Stimulated activated CD4-positive, alpha-beta T cell treated with anti-CD3 and anti-CD28 coated beads, Interleukin-1b, Interleukin-23, amount 100 ng/mL, for 4 hours (primary cell): ENCODE measurements around the gene OTUD7B.

Experiments
- DNase-seq, 2 donors: peaks; one replicate each; pipeline ENCODE4 v3.0.0-alpha.2; 2020; ENCODE audit warnings: low read depth in 2 of 2

Gene OTUD7B

GRCh38 chr1:149917571-149918144, 92.9 kb downstream of the OTUD7B start, which contains the start of gene SV2A:
TSS of gene SV2A (minus strand) at chr1:149917844. CDS start at chr1:149913840, 4,004 bp downstream.
- DNase-seq = peak; percentile 15 to 40

DNA sequence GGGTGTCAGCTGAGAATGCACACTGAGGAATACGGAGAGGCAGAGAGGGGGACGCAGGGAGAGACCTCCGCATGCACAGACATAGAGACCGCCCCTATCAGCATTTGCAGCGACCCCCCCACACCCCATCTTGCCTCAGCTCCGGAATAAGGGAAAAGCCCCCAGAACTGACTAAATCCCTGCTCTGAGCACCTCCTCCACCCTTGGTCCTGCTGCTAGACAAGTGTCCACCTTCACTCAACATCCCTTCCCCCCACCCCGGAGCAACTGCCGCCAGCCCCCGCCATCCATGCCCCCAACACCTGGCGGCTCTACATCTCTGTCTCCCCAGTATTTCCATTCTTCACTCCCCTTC, 93.7 kb downstream of the OTUD7B start:
- no peak for DNase-seq

DNA sequence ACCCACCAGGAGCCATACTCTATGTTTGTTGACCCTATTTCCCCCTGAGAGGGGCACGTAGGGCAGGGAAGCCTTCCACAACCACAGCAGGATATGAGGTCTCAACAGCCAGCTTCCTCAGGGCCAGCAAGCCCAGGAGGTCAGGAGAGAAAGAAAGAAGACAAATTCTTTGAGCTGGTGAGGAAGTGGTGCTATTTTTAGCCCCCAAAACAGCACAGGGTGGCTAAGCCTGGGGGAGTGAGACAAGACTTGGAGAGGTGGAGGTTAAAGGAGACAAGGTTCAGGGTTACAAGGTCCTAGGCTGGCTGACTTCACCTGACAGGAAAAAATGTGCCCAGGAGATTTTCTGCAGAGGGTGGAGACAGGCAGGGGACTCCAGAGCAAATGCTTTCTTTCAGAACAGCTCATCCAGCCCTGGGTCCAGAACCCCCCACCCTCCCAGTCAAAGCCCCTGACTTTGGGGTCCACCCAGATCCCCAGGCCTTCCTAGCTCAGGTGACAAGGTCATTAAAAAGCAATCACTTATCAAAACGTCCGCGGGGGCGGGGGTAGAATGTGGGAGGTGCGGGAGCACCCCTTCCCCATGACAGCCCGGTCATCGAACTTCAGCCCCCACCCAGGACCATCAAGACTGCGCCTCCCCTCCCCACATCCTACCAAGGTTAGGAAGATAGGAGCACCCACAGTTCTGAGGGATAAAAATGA, 94.2 kb downstream of the OTUD7B start:
- DNase-seq = no peak

DNA sequence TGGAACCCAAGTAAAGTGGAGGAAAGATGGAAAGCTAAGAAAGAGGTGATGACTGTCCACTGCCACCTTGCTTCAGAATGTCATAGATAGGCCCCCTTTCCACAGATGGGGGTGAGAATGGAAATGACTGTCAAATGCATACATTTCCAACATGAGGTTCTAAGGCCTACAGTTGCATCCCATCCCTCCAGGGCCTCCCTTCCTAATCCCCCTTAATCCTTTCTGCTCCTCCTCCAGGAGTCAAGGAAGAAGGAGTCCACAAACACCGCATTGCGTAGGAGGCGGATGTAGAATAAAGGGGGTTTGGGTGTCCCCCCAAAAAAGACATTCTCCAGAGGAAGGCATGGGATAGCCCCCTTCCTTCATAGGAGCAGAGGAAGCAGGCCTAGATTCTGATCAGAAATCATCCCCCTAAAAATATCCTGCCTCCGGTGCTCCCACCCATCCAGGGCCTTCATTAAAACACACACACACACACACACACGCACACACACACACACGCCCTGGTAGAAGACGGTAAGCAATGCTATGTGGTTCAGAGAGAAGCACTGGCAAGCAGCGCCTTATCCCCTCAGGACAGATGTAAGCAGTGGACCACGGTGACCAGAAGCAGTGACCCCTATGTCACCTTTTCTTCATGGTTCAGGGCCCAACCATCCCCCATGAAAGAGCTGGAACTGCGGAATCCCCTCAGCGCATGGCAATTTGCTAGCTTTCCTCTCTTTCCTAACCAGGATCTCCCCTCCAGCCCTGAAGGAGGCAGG, 94.9 kb downstream of the OTUD7B start:
- DNase-seq = no peak

- no peak for DNase-seq
These were observed 96.0 kb downstream of the OTUD7B start for GRCh38 chr1:149914545-149914944.

- no peak for DNase-seq
These were observed 103.9 kb downstream of the OTUD7B start for GRCh38 chr1:149906570-149907075.

DNA sequence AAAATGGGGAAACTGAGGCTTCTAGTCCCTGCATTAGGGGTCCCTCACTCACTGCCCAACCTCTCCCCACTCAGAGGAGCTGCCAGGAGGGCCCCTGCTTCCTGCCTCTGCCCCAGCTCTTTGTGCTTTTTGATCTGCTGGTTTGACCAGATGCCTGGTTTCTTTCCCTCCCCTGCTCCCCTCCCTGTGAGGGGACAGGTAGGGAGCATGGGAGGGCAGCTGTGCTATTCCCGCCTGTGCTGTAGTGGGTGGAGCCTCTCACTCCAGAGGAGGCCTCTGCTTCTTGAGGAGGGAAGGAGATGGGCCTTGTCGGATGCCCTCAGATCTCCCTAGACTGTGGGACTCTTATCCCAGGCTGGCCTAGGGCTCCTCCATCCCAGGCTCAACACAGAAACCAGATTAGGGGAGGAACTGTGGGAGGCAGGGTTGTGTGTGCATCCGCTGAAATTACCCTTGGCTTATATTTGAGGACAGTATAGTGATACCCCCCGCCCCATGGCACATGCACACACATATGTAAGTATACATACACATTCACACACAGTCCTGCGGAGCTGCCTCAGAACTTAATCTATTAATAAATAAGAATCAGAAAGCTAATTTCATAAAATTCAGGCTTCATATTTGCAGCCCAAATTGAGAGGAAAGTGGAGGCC, 106.6 kb downstream of the OTUD7B start:
- no peak for DNase-seq

- peak; percentile 67 to 68 for DNase-seq
These were observed 110.9 kb downstream of the OTUD7B start, which contains the start of gene BOLA1 for GRCh38 chr1:149899460-149900284. TSS of gene BOLA1 (plus strand) at chr1:149899568. CDS start at chr1:149900060, 492 bp downstream.

- DNase-seq = no peak
These were observed 114.0 kb downstream of the OTUD7B start for GRCh38 chr1:149896575-149896974.

DNA sequence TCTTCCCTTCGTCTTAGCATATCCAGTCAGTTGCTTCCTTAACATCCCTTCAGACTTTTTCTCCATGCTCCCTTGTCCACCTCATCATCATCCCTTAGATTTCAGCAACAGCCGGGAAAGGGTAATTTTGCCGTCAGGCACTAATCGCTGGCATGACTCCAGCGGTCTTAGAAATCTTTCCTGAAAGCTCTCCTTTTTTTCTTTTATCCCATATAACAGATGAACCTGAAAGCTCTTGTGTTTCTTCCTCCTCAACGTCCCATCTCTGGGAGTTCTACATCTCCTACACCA, 121.6 kb downstream of the OTUD7B start:
- DNase-seq = no peak

- DNase-seq = peak; percentile 49 to 61
These were observed 122.1 kb downstream of the OTUD7B start for GRCh38 chr1:149888247-149888998.
